ENCODE results near the gene DHRS13.
"Not testable (repeated sequence)": the region's sequence is repeated elsewhere in the genome, so short reads cannot be mapped to it uniquely, and the experiment has no call there.

DHRS13 gene

DNA sequence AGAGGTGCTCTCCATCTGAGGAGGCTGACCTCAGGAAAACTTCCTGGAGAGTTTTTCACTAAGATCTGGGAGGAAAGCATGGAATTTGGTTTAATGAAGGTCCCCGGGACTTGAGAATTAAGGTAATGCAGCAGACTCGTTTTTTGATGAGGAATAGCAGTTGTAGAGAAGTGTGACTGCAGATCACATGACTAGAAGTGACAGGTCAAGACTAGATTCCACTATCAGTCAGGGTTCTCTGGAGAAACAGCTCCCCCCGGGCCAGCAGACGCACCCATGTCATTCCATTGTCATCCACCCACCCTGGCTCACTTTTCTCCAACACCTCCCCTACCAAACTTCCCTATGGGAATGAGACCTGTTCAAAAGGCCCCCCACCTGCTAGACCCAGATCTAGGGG lies 1.9 kb upstream of the DHRS13 start:
- H3K4me1 Mint-ChIP-seq, result peaks cover 31% of the 10 kb centered on the region
- TF ChIP-seq, protein P1, sequence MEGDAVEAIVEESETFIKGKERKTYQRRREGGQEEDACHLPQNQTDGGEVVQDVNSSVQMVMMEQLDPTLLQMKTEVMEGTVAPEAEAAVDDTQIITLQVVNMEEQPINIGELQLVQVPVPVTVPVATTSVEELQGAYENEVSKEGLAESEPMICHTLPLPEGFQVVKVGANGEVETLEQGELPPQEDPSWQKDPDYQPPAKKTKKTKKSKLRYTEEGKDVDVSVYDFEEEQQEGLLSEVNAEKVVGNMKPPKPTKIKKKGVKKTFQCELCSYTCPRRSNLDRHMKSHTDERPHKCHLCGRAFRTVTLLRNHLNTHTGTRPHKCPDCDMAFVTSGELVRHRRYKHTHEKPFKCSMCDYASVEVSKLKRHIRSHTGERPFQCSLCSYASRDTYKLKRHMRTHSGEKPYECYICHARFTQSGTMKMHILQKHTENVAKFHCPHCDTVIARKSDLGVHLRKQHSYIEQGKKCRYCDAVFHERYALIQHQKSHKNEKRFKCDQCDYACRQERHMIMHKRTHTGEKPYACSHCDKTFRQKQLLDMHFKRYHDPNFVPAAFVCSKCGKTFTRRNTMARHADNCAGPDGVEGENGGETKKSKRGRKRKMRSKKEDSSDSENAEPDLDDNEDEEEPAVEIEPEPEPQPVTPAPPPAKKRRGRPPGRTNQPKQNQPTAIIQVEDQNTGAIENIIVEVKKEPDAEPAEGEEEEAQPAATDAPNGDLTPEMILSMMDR (IDR thresholded peaks at IDR 0.05; ENCODE audit: unreplicated experiment in 3 of 3), result no peak

DNA sequence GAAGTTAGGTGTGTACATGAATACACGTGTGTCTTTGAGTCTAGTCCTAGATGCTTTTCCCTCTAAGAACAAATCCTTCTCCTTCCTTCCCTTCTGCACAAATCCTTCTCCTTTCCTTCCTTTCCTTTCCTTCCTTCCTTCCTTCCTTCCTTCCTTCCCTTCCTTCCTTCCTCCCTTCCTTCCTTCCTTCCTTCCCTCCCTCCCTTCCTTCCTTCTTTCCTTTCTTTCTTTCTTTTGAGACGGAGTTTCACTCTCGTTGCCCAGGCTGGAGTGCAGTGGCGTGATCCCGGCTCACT lies 615 bp upstream of the DHRS13 start:
- not testable (repeated sequence) for H3K27me3 Mint-ChIP-seq (ENCODE audit: low read depth); H3K9me3 Mint-ChIP-seq
- peak overlapping the region; percentile 82 to 89 (median 86) for H3K4me3 Mint-ChIP-seq
- peaks cover 26% of the 10 kb centered on the region for H3K4me1 Mint-ChIP-seq
- peak overlapping the region in 2 of 3 experiments; percentile 70 to 83 for H3K27ac Mint-ChIP-seq
- peaks cover 35% of the 10 kb centered on the region for H3K36me3 Mint-ChIP-seq (ENCODE audit: low read depth)

More for the DNA sequence above, 1.9 kb upstream of the DHRS13 start:
- peak overlapping the region in 1 of 3 experiments; percentile 11 for H3K4me3 Mint-ChIP-seq
- peaks cover 5% of the 10 kb centered on the region for H3K27me3 Mint-ChIP-seq (ENCODE audit: low read depth)
- peaks cover 44% of the 10 kb centered on the region for H3K36me3 Mint-ChIP-seq (ENCODE audit: low read depth)
- H3K27ac Mint-ChIP-seq, result no peak overlapping the region
- no peaks in the 10 kb centered on the region for H3K9me3 Mint-ChIP-seq

DNA sequence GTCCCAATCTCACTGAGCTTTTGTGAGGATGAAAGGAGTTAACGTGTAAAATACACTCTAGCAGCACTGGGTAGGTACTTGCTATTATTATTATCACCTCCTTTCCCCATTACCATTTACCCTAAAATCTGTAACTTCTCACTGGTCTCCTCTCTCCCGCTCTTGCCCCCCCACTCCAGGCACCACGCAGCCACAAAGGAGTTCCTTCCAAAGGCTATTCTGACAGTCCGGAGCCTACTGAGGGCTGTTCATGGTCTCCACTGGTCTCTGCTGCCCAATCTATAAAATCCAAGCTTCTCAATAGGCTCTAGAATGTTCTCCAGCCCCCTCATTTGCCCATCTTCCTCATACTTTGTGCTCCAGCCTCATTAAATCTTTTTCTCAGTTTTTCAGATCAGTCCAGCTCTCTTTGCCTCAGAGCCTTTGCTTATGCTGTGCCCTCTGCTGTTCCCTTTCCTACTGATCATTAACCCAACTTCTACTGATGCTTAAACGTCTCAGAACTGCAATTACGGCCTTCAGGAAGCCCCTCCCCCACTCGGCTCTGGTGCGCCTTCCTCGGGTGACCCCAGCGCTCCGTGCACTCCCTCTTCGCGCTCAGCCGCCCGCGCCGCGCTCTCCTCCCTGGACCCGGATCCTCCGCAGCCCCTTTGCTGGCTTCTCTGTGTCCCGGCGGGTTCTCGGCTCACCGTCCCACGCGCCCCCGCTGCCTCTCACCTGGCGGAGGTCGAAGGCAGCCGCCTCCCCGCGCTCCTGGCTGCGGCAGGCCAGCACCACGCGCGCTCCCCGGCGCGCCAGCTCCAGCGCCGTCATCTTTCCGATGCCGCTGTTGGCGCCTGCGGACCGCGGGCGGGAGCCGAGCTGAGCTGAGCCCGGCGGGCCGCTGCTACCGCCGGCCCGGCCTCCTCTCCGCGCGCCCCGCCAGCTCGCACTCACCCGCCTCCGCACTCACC lies 737 bp downstream of the DHRS13 start:
- peak overlapping the region; percentile 86 to 88 (median 87) for H3K4me3 Mint-ChIP-seq
- no peaks in the 10 kb centered on the region for H3K9me3 Mint-ChIP-seq
- peaks cover 16% of the 10 kb centered on the region for H3K4me1 Mint-ChIP-seq
- TF ChIP-seq, protein P1 (IDR thresholded peaks at IDR 0.05; ENCODE audit: unreplicated experiment in 3 of 3), result no peak
- peak overlapping the region in 2 of 3 experiments; percentile 87 to 94 for H3K27ac Mint-ChIP-seq
- H3K27me3 Mint-ChIP-seq (ENCODE audit: low read depth), result peaks cover 5% of the 10 kb centered on the region
- H3K36me3 Mint-ChIP-seq (ENCODE audit: low read depth), result peaks cover 26% of the 10 kb centered on the region

DNA sequence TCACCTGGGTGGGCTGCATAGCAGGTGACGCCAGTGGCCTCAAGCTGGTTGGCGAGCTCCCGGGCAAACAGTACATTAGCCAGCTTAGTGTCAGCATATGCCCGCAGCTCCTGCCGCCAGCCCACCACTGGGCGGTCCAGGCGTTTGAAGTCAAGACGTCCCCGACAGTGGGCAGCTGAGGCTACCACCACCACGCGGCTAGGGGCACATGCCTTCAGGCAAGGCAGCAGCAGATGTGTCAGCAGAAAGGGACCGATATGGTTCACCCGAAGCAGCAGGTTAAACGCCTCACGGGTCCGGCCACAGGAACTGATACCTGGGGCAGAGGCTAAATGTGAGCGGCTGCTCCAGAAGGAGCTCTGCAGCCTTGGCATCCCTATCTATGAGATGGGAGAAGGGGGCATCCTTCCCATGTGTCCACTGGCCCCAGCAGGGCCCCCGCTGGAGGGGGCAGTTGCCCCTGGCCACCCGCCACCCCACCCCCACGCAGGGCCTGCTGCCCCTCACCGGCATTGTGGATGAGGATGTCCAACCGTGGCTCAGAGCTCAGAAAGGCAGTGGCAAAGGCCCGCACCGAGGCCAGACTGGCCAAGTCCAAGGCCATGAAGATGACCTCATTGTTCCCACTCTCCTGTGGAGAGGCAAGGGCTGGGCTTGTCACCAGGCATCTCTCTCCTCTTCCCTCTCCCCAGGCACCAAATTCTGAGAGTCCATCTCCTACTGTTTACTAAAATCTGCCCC lies 1.7 kb downstream of the DHRS13 start:
- TF ChIP-seq, protein P1 (IDR thresholded peaks at IDR 0.05; ENCODE audit: unreplicated experiment in 3 of 3), result no peak
- H3K27ac Mint-ChIP-seq, result peak overlapping the region in 2 of 3 experiments; percentile 87 to 94
- peaks cover 5% of the 10 kb centered on the region for H3K27me3 Mint-ChIP-seq (ENCODE audit: low read depth)
- no peaks in the 10 kb centered on the region for H3K9me3 Mint-ChIP-seq
- H3K36me3 Mint-ChIP-seq (ENCODE audit: low read depth), result peaks cover 18% of the 10 kb centered on the region
- peaks cover 17% of the 10 kb centered on the region for H3K4me1 Mint-ChIP-seq
- peak overlapping the region; percentile 86 to 88 (median 87) for H3K4me3 Mint-ChIP-seq

DNA sequence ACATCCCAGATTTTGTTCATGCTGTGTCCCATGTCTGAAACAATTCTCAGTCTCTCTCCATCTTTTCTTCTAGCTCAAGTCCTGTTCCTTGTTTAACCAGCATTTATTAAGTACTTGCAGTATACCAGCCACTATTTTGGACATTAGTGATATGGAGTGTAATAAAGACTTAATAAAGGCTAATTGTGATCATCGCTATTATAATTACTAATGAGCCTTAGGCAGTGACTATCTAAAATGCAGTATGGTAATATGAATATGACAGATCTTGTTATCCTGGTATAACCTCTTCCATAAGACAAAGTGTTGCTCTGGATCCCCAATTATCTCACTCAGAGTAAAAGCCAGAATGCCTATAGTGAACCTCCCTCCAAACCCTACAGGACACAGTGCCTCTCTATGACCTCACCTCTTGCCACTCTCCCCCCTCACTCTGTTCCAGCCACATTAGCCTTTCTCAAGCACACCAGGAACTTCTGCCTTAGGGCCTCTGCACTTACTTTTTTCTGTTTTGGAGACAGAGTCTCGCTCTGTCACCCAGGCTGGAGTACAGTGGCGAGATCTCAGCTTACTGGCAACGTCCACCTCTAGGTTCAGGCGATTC lies 3.6 kb downstream of the DHRS13 start:
- peak overlapping the region; percentile 56 to 95 (median 65) for H3K4me3 Mint-ChIP-seq
- no peaks in the 10 kb centered on the region for H3K9me3 Mint-ChIP-seq
- H3K36me3 Mint-ChIP-seq (ENCODE audit: low read depth), result peaks cover 13% of the 10 kb centered on the region
- H3K27me3 Mint-ChIP-seq (ENCODE audit: low read depth), result peaks cover 5% of the 10 kb centered on the region
- peak overlapping the region in 2 of 3 experiments; percentile 16 to 21 for H3K27ac Mint-ChIP-seq
- peaks cover 25% of the 10 kb centered on the region for H3K4me1 Mint-ChIP-seq
- TF ChIP-seq, protein P1 (IDR thresholded peaks at IDR 0.05; ENCODE audit: unreplicated experiment in 3 of 3), result no peak

DNA sequence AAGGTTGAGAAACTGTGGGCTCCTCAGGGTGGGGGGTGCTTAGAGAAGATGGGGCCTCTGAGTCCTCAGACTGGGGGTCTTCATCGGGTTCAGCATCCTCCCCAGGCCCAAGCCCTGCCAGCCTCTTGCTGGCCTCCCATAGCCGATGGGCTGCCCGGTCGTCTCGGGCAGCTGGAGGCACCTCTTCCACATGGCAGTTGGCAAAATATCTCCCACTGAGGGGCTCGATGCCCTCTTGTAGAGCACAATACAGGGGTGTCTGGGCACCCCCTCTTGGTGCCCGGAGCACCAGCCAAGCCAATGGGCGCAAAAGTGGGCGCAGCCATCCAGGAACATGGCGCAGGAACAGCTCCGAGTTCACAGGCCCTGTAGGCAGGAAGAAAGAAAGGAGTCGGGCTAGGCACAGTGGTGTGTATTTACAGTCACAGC lies 4.3 kb downstream of the DHRS13 start:
- H3K4me1 Mint-ChIP-seq, result peaks cover 25% of the 10 kb centered on the region
- H3K36me3 Mint-ChIP-seq (ENCODE audit: low read depth), result peaks cover 13% of the 10 kb centered on the region
- H3K4me3 Mint-ChIP-seq, result peak overlapping the region; percentile 90 to 95 (median 95)
- TF ChIP-seq, protein P1 (IDR thresholded peaks at IDR 0.05; ENCODE audit: unreplicated experiment in 3 of 3), result no peak
- H3K27me3 Mint-ChIP-seq (ENCODE audit: low read depth), result peaks cover 5% of the 10 kb centered on the region
- H3K9me3 Mint-ChIP-seq, result no peaks in the 10 kb centered on the region
- no peak overlapping the region for H3K27ac Mint-ChIP-seq
